HepG2 (cell line): ENCODE measurements around the gene HLCS. TPM values are rescaled to one million over a fixed set of nuclear protein-coding genes. Genes with fewer than 3 reads are reported as not detected.
A peak's percentile ranks its signal among the peaks of the same experiment; 100 is the strongest.

Experiments
- ATAC-seq: fragments of 200-7000 bp; cut with Tn5 transposase; 3 replicates; pipeline ENCODE4 v1.9.1; 2020; ENCODE audit warnings: mild to moderate bottlenecking, moderate library complexity
- BruUV-seq: library from RNA; stranded (reverse); fragments of 400-500 nt; replicated peaks from 2 replicates; lab custom pipeline; 2021; lab: Mats Ljungman, UMichigan
- CTCF ChIA-PET: fragments of 300-600 bp; formaldehyde crosslinking; extraction: SDS; loops from one replicate; lab custom pipeline; 2021; ENCODE audit warnings: low total read pairs, inconsistent platforms, low intra/inter-chr PET ratio; lab: Yijun Ruan, JAX
- POLR2A ChIA-PET: fragments of 350-600 bp; sonication (Branson Sonifier 250); formaldehyde crosslinking; loops from one replicate; lab custom pipeline; 2020; ENCODE audit warnings: antibody characterized with exemption, inconsistent platforms; lab: Yijun Ruan, JAX
- DNase-seq: peaks from one replicate; pipeline ENCODE4 v3.0.0-alpha.2; 2015; ENCODE audit warnings: low spot score
- FAIRE-seq: peaks from 3 replicates; lab custom pipeline; 2011; peaks lifted over from hg19 to GRCh38; lab: Jason Lieb, UNC
- H2AFZ ChIP-seq: one replicate; pipeline ENCODE4 v1.6.1; 2011; ENCODE audit warnings: low read length, inconsistent platforms
- H3K27ac ChIP-seq: fragments of 300-600 bp; 3 replicates; pipeline ENCODE4 v1.8.0; 2011; ENCODE audit warnings: mixed run types, mild to moderate bottlenecking, mixed read lengths, low read length, inconsistent platforms; ENCODE audit not compliant: insufficient read depth; ENCODE audit errors: extremely low read length
- H3K27me3 ChIP-seq, 2 experiments: fragments of 200-600 bp in 1 of 2; 2 replicates in 1 of 2; 3 replicates in 1 of 2; pipeline versions ENCODE4 v1.6.0 to v1.8.0; 2011; ENCODE audit warnings: low read length in 2 of 2, mild to moderate bottlenecking in 2 of 2, moderate library complexity in 2 of 2, inconsistent platforms in 1 of 2; ENCODE audit not compliant: insufficient read depth in 2 of 2, control insufficient read depth in 1 of 2
- H3K36me3 ChIP-seq, 2 experiments: fragments of 200-600 bp in 1 of 2; replicated peaks in 1 of 2; 2 replicates in 1 of 2; 3 replicates in 1 of 2; pipeline versions ENCODE4 v1.5.1 to v1.8.0; 2011; ENCODE audit warnings: low read length in 2 of 2, inconsistent platforms in 1 of 2; ENCODE audit not compliant: insufficient read depth in 2 of 2, control insufficient read depth in 1 of 2
- H3K4me1 ChIP-seq: 2 replicates; pipeline ENCODE4 v1.5.1; 2012; ENCODE audit warnings: low read length, inconsistent platforms; ENCODE audit not compliant: insufficient read depth
- H3K4me2 ChIP-seq: 2 replicates; pipeline ENCODE4 v1.6.0; 2011; ENCODE audit warnings: low read depth, low read length, inconsistent platforms
- H3K4me3 ChIP-seq, 3 experiments: fragments of 200-600 bp in 1 of 3; sonication (generic), shearing (Covaris generic) in 1 of 3; replicated peaks in 1 of 3; 2 replicates each; pipeline ENCODE4 v1.5.1; 2011 to 2016; ENCODE audit warnings: low read length in 3 of 3, inconsistent platforms in 2 of 3, low read depth in 2 of 3, mild to moderate bottlenecking in 2 of 3, control low read depth in 1 of 3, mixed read lengths in 1 of 3; ENCODE audit not compliant: insufficient read depth in 1 of 3
- H3K79me2 ChIP-seq: one replicate; pipeline ENCODE4 v1.6.1; 2011; ENCODE audit warnings: low read length, inconsistent platforms; ENCODE audit not compliant: insufficient read depth
- H3K9ac ChIP-seq: 2 replicates; pipeline ENCODE4 v1.6.0; 2011; ENCODE audit warnings: mild to moderate bottlenecking, low read depth, low read length, inconsistent platforms; ENCODE audit not compliant: insufficient read depth
- H3K9me3 ChIP-seq: 2 replicates; pipeline ENCODE4 v1.5.1; 2012; ENCODE audit warnings: mild to moderate bottlenecking, low read length
- H4K20me1 ChIP-seq: 2 replicates; pipeline ENCODE4 v1.6.0; 2011; ENCODE audit warnings: inconsistent platforms, mild to moderate bottlenecking, low read length, moderate library complexity; ENCODE audit not compliant: insufficient read depth
- BATF2 ChIP-seq: sonication (generic); formaldehyde crosslinking; IDR thresholded peaks from 2 replicates; pipeline ENCODE4 v1.8.0; 2022; ENCODE audit warnings: mild to moderate bottlenecking, missing genetic modification reagents, moderate library complexity
- CEBPB ChIP-seq: IDR thresholded peaks from 2 replicates; pipeline ENCODE4 v1.6.1; 2011; ENCODE audit warnings: low read depth, low read length, improper control_type of control experiment, borderline replicate concordance
- CEBPG ChIP-seq: IDR thresholded peaks from 2 replicates; pipeline ENCODE4 v1.6.1; 2016
- FOXA1 ChIP-seq, 2 experiments: fragments of 450-650 bp in 1 of 2; sonication (generic) in 1 of 2; formaldehyde crosslinking in 1 of 2; IDR thresholded peaks; 2 replicates each; pipeline versions ENCODE4 v1.4.0 to v1.6.1; 2016 to 2020; ENCODE audit warnings: missing genetic modification reagents in 1 of 2
- PAWR ChIP-seq: sonication (generic); formaldehyde crosslinking; IDR thresholded peaks from 2 replicates; pipeline ENCODE4 v1.4.0; 2020; ENCODE audit warnings: missing genetic modification reagents, mild to moderate bottlenecking, borderline replicate concordance
- PCBP2 ChIP-seq: fragments of 200-400 bp; formaldehyde crosslinking; optimal IDR thresholded peaks from 2 replicates; pipeline ENCODE3; 2018; ENCODE audit warnings: low read length, low read depth; ENCODE audit not compliant: poor library complexity, severe bottlenecking
- ZBTB42 ChIP-seq: sonication (generic); formaldehyde crosslinking; IDR thresholded peaks from 2 replicates; pipeline ENCODE4 v1.5.0; 2020; ENCODE audit warnings: mild to moderate bottlenecking, missing genetic modification reagents
- ZFYVE20 ChIP-seq: sonication (generic); formaldehyde crosslinking; IDR thresholded peaks from 2 replicates; pipeline ENCODE4 v1.8.0; 2023; ENCODE audit warnings: low read depth, mild to moderate bottlenecking, moderate library complexity, missing genetic modification reagents, borderline replicate concordance
- ZIK1 ChIP-seq: sonication (generic); formaldehyde crosslinking; IDR thresholded peaks from 2 replicates; pipeline ENCODE4 v1.5.0; 2020; ENCODE audit warnings: mild to moderate bottlenecking, low read depth, missing genetic modification reagents, borderline replicate concordance
- ZSCAN9 ChIP-seq: IDR thresholded peaks from 2 replicates; pipeline ENCODE4 v1.6.1; 2016; ENCODE audit warnings: borderline replicate concordance
- WGBS: methylation state at CpG from one replicate; pipeline ENCODE4 v1.1.6; 2017; ENCODE audit warnings: low lambda C conversion rate; 5-methylcytosine and 5-hydroxymethylcytosine counted together
- in situ Hi-C: cut with HindIII; loops from 2 replicates; pipeline ENCODE4 v1.10.0; 2017; ENCODE audit warnings: low pct_unique_long_range_greater_than_20kb; ENCODE audit not compliant: extremely low pct_ligation_motif_present
- intact Hi-C: fragments of 100-400 bp; cut with micrococcal nuclease; formaldehyde crosslinking; loops from one replicate; pipeline ENCODE4 v1.10.0; 2022; ENCODE audit not compliant: unreplicated experiment
- polyA plus RNA-seq, 8 experiments: library from polyadenylated mRNA; depleted of rRNA in 3 of 8; stranded (reverse) in 7 of 8; unstranded in 1 of 8; fragments of >200 nt; fragmentation: Illumina TruSeq in 4 of 8; extraction: Trizol in 4 of 8; gene quantifications; 2 replicates each; pipeline versions ENCODE4 v1.2.1 to v1.2.3, GENCODE V29; 2011 to 2016; ENCODE audit warnings: low read depth in 4 of 8, missing spikeins in 1 of 8, mixed read lengths in 1 of 8; ENCODE audit not compliant: insufficient read depth in 1 of 8
- total RNA-seq, 5 experiments: library from RNA; depleted of rRNA; stranded (reverse); fragments of >200 nt; fragmentation: Illumina TruSeq; extraction: Trizol; gene quantifications; 2 replicates each; pipeline ENCODE4 v1.2.3, GENCODE V29; 2016; ENCODE audit warnings: low read depth in 1 of 5
- TF ChIP-seq, protein P1 (sequence below): sonication (generic); formaldehyde crosslinking; IDR thresholded peaks from 2 replicates; pipeline ENCODE4 v1.8.1; 2023; ENCODE audit warnings: mild to moderate bottlenecking, missing genetic modification reagents, borderline replicate concordance
- TF ChIP-seq, protein P2 (sequence below): IDR thresholded peaks from 2 replicates; pipeline ENCODE4 v1.6.1; 2012; ENCODE audit warnings: low read length, improper control_type of control experiment

HLCS gene
- total and polyA plus RNA-seq, 2 of the 13 experiments (the other 11 are each of a cell fraction or from before 2014, with no cell fraction given): 7.9 to 12.3 TPM

DNA sequence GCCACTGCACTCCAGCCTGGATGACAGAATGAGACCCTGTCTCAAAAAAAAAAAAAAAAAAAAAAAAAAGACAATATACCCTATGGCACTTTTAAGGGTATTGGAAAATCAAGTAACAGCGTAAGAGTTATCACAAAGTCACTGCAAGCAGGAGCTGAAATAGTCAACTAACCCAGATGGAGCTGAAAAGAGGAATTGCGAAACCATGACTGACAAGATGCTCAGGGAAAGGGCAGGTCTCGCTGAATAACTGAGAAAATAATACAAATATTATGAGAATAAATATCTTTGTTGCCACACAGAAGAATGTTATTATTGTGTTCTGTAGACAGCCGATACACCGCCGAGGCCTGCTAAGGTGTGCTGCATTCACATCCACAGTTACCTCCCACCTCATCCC, 17.8 kb downstream of the HLCS start:
- ChIA-PET CTCF (no interaction called here), POLR2A (no interaction called here)
- H3K4me3 ChIP-seq: no peak overlapping the region
- no peak overlapping the region for H2AFZ ChIP-seq
- no peaks in the 10 kb centered on the region for H4K20me1 ChIP-seq
- DNase-seq (no peak), FAIRE-seq (no peak), ATAC-seq (no peak)
- H3K27me3 ChIP-seq: no peaks in the 10 kb centered on the region
- H3K27ac ChIP-seq: no peak overlapping the region
- H3K4me1 ChIP-seq: no peaks in the 10 kb centered on the region
- no peaks in the 10 kb centered on the region for H3K79me2 ChIP-seq
- WGBS: 94% methylated on average over 6 of the region's 6 CpGs
- peaks cover 6 to 9% of the 10 kb centered on the region in 2 experiments; a peak in 3 of 5 replicates for H3K36me3 ChIP-seq
- no peak overlapping the region for H3K4me2 ChIP-seq
- no peaks in the 10 kb centered on the region for H3K9me3 ChIP-seq
- intact Hi-C loops: no loop called here
- BruUV-seq: no TSS peak
- in situ Hi-C loops: no loop called here
- no peak for TF ChIP-seq PCBP2
- no peak for TF ChIP-seq PAWR
- peak; percentile 55; the same call in 1 of the 2 replicates for TF ChIP-seq CEBPG
- TF ChIP-seq CEBPB: peak; percentile 75
- TF ChIP-seq ZSCAN9 (CRISPR knock-in tag): no peak
- no peak overlapping the region for H3K9ac ChIP-seq

GRCh38 chr21:36946949-36947356, 19.5 kb downstream of the HLCS start:
- Histone ChIP-seq H3K36me3 (peaks cover 6 to 9% of the 10 kb centered on the region in 2 experiments; a peak in 3 of 5 replicates), H3K79me2 (no peaks in the 10 kb centered on the region), H3K4me3 (no peak overlapping the region), H3K27ac (no peak overlapping the region), H3K4me1 (no peaks in the 10 kb centered on the region), H3K4me2 (no peak overlapping the region), H4K20me1 (no peaks in the 10 kb centered on the region), H3K27me3 (no peaks in the 10 kb centered on the region), H3K9ac (no peak overlapping the region), H2AFZ (no peak overlapping the region), H3K9me3 (no peaks in the 10 kb centered on the region)
- intact Hi-C loops (no loop called here), in situ Hi-C loops (no loop called here)
- ChIA-PET CTCF (no interaction called here), POLR2A (interaction anchor here (1.1 kb wide), 1 partner anchor 18 kb away, joined by 3 read pairs; no protein-coding TSS in a partner anchor)
- WGBS: 83% methylated on average over 11 of the region's 11 CpGs
- ATAC-seq (no peak), DNase-seq (no peak), FAIRE-seq (no peak)
- no TSS peak for BruUV-seq
- TF ChIP-seq BATF2: no peak
- TF ChIP-seq, protein P1, sequence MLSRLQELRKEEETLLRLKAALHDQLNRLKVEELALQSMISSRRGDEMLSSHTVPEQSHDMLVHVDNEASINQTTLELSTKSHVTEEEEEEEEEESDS: no peak
- no peak for TF ChIP-seq ZBTB42 (CRISPR knock-in tag)
- no peak for TF ChIP-seq ZFYVE20
- TF ChIP-seq FOXA1 (IDR thresholded peaks at IDR 0.05): no peak
- no peak for TF ChIP-seq FOXA1 (CRISPR knock-in tag; IDR thresholded peaks at IDR 0.05)
- TF ChIP-seq, protein P2, sequence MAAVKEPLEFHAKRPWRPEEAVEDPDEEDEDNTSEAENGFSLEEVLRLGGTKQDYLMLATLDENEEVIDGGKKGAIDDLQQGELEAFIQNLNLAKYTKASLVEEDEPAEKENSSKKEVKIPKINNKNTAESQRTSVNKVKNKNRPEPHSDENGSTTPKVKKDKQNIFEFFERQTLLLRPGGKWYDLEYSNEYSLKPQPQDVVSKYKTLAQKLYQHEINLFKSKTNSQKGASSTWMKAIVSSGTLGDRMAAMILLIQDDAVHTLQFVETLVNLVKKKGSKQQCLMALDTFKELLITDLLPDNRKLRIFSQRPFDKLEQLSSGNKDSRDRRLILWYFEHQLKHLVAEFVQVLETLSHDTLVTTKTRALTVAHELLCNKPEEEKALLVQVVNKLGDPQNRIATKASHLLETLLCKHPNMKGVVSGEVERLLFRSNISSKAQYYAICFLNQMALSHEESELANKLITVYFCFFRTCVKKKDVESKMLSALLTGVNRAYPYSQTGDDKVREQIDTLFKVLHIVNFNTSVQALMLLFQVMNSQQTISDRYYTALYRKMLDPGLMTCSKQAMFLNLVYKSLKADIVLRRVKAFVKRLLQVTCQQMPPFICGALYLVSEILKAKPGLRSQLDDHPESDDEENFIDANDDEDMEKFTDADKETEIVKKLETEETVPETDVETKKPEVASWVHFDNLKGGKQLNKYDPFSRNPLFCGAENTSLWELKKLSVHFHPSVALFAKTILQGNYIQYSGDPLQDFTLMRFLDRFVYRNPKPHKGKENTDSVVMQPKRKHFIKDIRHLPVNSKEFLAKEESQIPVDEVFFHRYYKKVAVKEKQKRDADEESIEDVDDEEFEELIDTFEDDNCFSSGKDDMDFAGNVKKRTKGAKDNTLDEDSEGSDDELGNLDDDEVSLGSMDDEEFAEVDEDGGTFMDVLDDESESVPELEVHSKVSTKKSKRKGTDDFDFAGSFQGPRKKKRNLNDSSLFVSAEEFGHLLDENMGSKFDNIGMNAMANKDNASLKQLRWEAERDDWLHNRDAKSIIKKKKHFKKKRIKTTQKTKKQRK: no peak
- no peak for TF ChIP-seq ZIK1 (CRISPR knock-in tag)
